Sigmoid colon (tissue), 7 donors: ENCODE data around the gene CACHD1. TPM values are rescaled to one million over a fixed set of nuclear protein-coding genes. Genes with fewer than 3 reads are reported as not detected.

Source experiments
- DNase-seq: peaks from one replicate; pipeline ENCODE4 v3.0.0-alpha.2; 2019
- H3K27ac ChIP-seq, 4 donors: fragments of 200-600 bp; sonication (generic); one replicate each; pipeline ENCODE4 v1.5.1; 2016 to 2019; ENCODE audit warnings: mild to moderate bottlenecking in 1 of 4
- H3K27me3 ChIP-seq, 3 donors: fragments of 200-600 bp; sonication (generic); one replicate each; pipeline ENCODE4 v1.5.1; 2019; ENCODE audit warnings: mild to moderate bottlenecking in 1 of 3
- H3K36me3 ChIP-seq, 4 donors: fragments of 200-600 bp; sonication (generic); one replicate each; pipeline ENCODE4 v1.5.1; 2016 to 2019
- H3K4me1 ChIP-seq, 4 donors: fragments of 200-600 bp; sonication (generic); one replicate each; pipeline ENCODE4 v1.5.1; 2017 to 2019
- H3K4me3 ChIP-seq, 4 donors: fragments of 200-600 bp; sonication (generic); one replicate each; pipeline ENCODE4 v1.5.1; 2017 to 2019; ENCODE audit warnings: mild to moderate bottlenecking in 2 of 4, moderate library complexity in 1 of 4
- H3K9me3 ChIP-seq, 4 donors: fragments of 200-600 bp in 3 of 4; sonication (generic) in 3 of 4; one replicate each; pipeline versions ENCODE4 v1.5.1 to v1.6.1; 2013 to 2019
- CTCF ChIP-seq, 4 experiments: fragments of 450-650 bp in 3 of 4; fragments of 200-600 bp in 1 of 4; IDR thresholded peaks; one replicate each; pipeline ENCODE4 v1.5.1; 2016 to 2019; ENCODE audit warnings: antibody characterized with exemption in 4 of 4, mild to moderate bottlenecking in 3 of 4, moderate library complexity in 2 of 4
- EP300 ChIP-seq, 4 donors: sonication (generic); formaldehyde crosslinking; IDR thresholded peaks; one replicate each; pipeline ENCODE4 v1.6.1; 2017; ENCODE audit warnings: antibody characterized with exemption in 4 of 4
- POLR2A ChIP-seq, 2 donors: fragments of 450-650 bp; IDR thresholded peaks; one replicate each; pipeline ENCODE4 v1.6.1; 2016; ENCODE audit warnings: antibody characterized with exemption in 2 of 2, mild to moderate bottlenecking in 2 of 2, moderate library complexity in 2 of 2
- POLR2AphosphoS5 ChIP-seq, 4 donors: sonication (generic); formaldehyde crosslinking; IDR thresholded peaks; one replicate each; pipeline ENCODE4 v1.6.1; 2017; ENCODE audit warnings: antibody characterized with exemption in 4 of 4
- WGBS, 2 donors: extraction: QIAGEN DNeasy Blood & Tissue Kit; methylation state at CpG; one replicate each; pipeline ENCODE4 v1.1.7; 2013; 5-methylcytosine and 5-hydroxymethylcytosine counted together
- intact Hi-C: fragments of 100-400 bp; cut with DNase I; formaldehyde crosslinking; loops from one replicate; pipeline ENCODE4 v1.15.1; 2023
- polyA plus RNA-seq, 3 donors: library from polyadenylated mRNA; stranded (reverse); fragments of 200-250 nt; gene quantifications; one replicate each; pipeline ENCODE4 v1.2.3, GENCODE V29; 2013
- total RNA-seq, 4 donors: library from RNA; depleted of rRNA; stranded (reverse); fragments of >200 nt; gene quantifications; one replicate each; pipeline ENCODE4 v1.1.0, GENCODE V29; 2016
- donor health status: healthy with polysubstance abuse.
- donor health status: Bipolar disorder and iron deficiency.
- donor health status: healthy.

The CACHD1 gene
- total and polyA plus RNA-seq, 7 donors = 0.23 to 7.1 (median 3.7) TPM

- TF ChIP-seq POLR2AphosphoS5 (IDR thresholded peaks at IDR 0.05) (no peak), EP300 (IDR thresholded peaks at IDR 0.05) (no peak), POLR2A (IDR thresholded peaks at IDR 0.05) (no peak), CTCF (IDR thresholded peaks at IDR 0.05) (no peak)
- no peak for DNase-seq
- H3K4me1 ChIP-seq = peaks cover 0 to 19% (median 3%) of the 10 kb centered on the region in 4 donors
- intact Hi-C loops = no loop called here
- no peak overlapping the region for H3K27ac ChIP-seq
- WGBS, 2 donors = 68 to 90% methylated on average over 4 of the region's 4 CpGs
- H3K27me3 ChIP-seq = no peaks in the 10 kb centered on the region
- no peaks in the 10 kb centered on the region for H3K9me3 ChIP-seq
- H3K4me3 ChIP-seq = no peak overlapping the region
- H3K36me3 ChIP-seq = no peaks in the 10 kb centered on the region
Observed at GRCh38 chr1:64569411-64569810, 99.5 kb downstream of the CACHD1 start.

DNA sequence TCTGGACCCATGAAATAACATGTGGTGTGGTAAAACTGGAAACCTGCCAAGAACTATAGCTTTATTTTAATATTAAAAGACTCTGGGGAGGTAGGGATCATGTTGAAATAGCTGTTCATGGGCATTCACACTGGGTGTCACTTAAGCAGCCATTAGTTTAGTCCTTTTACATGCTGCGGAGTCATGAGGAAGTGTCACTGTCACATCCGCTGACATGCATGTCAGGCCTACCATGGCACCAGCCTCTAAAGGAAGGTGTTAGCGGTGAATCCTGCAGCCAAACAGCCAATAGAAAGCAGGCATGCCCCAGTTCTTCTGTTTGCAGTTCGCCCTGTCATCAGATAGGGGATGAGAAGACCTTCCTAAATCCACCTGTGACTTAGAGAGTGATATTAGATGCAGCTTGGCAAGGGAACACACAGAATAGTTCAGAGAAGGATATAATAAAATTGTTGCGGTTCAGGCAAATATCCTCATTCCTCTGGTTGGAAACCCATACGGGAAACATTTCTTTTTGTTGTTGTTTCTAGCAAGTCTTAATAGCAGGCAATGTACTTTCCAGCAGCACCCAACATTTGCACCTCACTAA, 100.4 kb downstream of the CACHD1 start:
- Histone ChIP-seq H3K27me3 (no peaks in the 10 kb centered on the region), H3K4me3 (no peak overlapping the region), H3K36me3 (no peaks in the 10 kb centered on the region), H3K9me3 (no peaks in the 10 kb centered on the region), H3K27ac (no peak overlapping the region), H3K4me1 (peaks cover 0 to 10% (median 0%) of the 10 kb centered on the region in 4 donors)
- WGBS, 2 donors = 93 to 94% methylated on average over 6 of the region's 6 CpGs
- no peak for TF ChIP-seq POLR2A (IDR thresholded peaks at IDR 0.05)
- TF ChIP-seq CTCF (IDR thresholded peaks at IDR 0.05) = no peak
- TF ChIP-seq POLR2AphosphoS5 (IDR thresholded peaks at IDR 0.05) = no peak
- no peak for TF ChIP-seq EP300 (IDR thresholded peaks at IDR 0.05)
- intact Hi-C loops = no loop called here
- no peak for DNase-seq

DNA sequence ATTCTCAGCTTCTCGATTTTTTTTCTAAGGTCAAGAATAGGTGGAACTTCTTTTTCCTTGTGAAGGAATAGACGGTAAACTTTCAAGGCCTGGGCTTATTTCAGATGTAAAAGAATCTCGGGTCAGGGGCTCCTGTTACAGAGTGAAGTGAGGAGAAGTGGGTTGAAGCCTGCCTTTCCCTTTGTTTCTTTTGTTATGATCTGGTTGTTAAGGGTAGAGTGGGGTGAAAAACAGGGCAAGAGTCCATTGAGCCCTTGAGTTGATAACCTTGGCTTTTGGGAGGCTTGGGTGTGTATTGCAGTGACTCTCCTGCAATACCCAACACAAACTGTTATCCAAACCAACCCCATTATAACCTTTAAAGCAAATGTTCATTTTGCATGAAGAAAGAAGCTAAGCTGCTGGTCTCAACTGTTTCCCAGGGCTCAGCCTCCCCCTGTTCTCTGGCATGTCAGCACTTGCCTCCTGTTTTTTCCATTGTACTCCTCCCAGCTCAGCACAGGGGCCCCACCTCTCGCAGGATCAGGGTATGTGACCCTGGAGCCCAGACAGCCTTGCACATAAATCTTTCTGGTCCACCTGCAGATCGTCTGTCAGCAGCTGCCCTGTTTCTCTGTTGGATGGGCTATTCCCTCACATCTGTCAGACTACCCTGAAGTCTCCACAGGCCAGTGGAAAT, 102.4 kb downstream of the CACHD1 start:
- intact Hi-C loops = no loop called here
- peaks cover 0 to 6% (median 0%) of the 10 kb centered on the region in 4 donors for H3K4me1 ChIP-seq
- no peaks in the 10 kb centered on the region for H3K36me3 ChIP-seq
- DNase-seq = no peak
- no peaks in the 10 kb centered on the region for H3K27me3 ChIP-seq
- no peak overlapping the region for H3K4me3 ChIP-seq
- no peak for TF ChIP-seq EP300 (IDR thresholded peaks at IDR 0.05)
- WGBS, 2 donors = 84% methylated on average over 5 of the region's 5 CpGs
- H3K9me3 ChIP-seq = no peaks in the 10 kb centered on the region
- H3K27ac ChIP-seq = no peak overlapping the region

DNA sequence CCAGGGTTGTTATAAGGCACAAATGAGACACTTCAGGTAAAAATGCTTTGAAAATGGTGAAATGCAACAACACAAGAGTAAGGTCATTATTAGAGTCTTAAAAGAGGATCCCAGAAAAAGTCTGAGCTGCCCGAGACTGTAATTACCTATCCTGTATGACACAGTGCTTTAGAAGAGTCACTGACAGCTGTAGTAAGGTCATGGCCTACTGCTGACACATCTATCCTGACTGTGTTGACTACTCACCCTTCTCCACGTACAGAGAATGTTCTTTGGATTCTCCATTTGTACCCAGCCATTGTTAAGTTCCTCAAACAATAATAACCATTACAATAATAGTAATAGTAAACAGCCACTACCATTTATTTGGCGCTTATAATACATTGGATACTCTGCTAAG, 104.4 kb downstream of the CACHD1 start:
- Histone ChIP-seq H3K36me3 (no peaks in the 10 kb centered on the region), H3K4me1 (no peaks in the 10 kb centered on the region), H3K9me3 (no peaks in the 10 kb centered on the region), H3K4me3 (no peak overlapping the region), H3K27ac (no peak overlapping the region), H3K27me3 (no peaks in the 10 kb centered on the region)
- DNase-seq = no peak
- WGBS, 2 donors = 90 to 91% methylated on average over 3 of the region's 3 CpGs
- TF ChIP-seq POLR2AphosphoS5 (IDR thresholded peaks at IDR 0.05) (no peak), POLR2A (IDR thresholded peaks at IDR 0.05) (no peak), EP300 (IDR thresholded peaks at IDR 0.05) (no peak), CTCF (IDR thresholded peaks at IDR 0.05) (no peak)
- intact Hi-C loops = no loop called here

- intact Hi-C loops = no loop called here
- 88 to 91% methylated on average over 11 of the region's 11 CpGs for WGBS, 2 donors
- no peak for DNase-seq
- Histone ChIP-seq H3K36me3 (no peaks in the 10 kb centered on the region), H3K4me3 (no peak overlapping the region), H3K9me3 (no peaks in the 10 kb centered on the region), H3K4me1 (no peaks in the 10 kb centered on the region), H3K27me3 (no peaks in the 10 kb centered on the region), H3K27ac (no peak overlapping the region)
- TF ChIP-seq EP300 (IDR thresholded peaks at IDR 0.05) (no peak), POLR2AphosphoS5 (IDR thresholded peaks at IDR 0.05) (no peak), CTCF (IDR thresholded peaks at IDR 0.05) (no peak), POLR2A (IDR thresholded peaks at IDR 0.05) (no peak)
Observed at GRCh38 chr1:64575881-64576676, 106.2 kb downstream of the CACHD1 start.
